ENCODE data around the gene SERPIND1.

The SERPIND1 gene

DNA sequence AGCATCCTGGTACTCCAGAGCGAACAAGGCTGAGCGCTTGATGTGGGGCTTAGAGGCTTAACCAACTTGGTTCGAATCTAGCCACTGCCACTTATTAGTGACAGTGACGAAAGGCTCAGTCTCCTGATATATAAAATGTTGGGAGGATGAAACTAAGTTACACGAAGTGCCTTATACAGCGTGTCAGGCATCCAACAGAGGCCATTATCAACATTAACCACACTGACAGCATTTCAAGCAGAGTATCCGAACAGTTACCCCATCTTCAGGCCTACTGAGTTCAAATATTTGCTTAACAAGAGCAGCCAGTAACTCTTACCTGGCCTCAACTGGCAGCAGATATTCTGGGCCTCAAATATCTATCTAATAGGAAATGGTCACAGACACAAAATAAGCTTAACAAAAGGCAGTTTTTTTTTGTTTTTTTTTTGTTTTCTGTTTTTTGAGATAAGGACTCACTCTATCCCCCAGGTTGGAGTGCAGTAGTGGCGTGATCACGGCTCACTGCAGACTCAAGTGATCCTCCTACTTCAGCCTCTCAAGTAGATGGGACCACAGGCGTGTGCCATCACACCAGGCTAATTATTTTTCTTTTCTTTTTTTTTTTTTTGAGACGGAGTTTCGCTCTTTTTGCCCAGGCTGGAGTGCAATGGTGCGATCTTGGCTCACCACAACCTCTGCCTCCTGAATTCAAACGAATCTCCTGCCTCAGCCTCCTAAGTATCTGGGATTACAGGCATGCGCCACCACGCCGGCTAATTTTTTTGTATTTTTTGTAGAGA is 2.9 kb downstream of the SERPIND1 start:
- no peak for DNase-seq

DNA sequence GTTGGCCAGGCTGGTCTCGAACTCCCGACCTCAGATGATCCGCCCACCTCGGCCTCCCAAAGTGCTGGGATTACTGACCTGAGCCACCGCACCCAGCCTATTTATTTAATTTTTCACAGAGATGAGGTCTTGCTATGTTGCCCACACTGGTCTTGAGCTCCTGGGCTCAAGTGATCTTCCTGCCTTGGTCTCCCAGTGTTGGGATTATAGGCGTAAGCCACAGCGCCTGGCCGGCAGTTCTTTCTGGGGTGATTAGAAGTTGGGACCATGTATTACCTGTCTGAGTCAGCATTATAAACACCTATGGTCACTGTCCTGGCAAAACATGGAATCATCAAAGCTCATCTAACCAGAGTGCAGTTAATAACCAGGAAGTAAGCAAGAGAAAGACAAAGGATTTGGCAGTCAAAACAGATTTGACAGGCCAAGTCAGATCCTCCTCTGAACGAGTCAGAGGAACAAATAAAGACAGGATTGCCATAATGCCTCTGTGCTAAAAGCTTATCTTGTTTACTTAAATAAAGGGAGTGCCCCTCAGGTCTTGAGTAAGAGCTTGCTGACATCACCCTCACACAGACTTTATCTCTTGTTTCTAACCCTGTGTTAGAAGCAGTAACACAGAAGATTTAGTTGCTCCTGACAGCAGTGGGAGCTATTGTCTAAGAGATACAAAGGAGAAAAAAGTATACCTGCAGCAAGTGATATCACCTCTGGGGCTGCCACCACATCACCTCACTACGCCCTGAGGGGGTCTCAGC is 3.7 kb downstream of the SERPIND1 start:
- DNase-seq: no peak

DNA sequence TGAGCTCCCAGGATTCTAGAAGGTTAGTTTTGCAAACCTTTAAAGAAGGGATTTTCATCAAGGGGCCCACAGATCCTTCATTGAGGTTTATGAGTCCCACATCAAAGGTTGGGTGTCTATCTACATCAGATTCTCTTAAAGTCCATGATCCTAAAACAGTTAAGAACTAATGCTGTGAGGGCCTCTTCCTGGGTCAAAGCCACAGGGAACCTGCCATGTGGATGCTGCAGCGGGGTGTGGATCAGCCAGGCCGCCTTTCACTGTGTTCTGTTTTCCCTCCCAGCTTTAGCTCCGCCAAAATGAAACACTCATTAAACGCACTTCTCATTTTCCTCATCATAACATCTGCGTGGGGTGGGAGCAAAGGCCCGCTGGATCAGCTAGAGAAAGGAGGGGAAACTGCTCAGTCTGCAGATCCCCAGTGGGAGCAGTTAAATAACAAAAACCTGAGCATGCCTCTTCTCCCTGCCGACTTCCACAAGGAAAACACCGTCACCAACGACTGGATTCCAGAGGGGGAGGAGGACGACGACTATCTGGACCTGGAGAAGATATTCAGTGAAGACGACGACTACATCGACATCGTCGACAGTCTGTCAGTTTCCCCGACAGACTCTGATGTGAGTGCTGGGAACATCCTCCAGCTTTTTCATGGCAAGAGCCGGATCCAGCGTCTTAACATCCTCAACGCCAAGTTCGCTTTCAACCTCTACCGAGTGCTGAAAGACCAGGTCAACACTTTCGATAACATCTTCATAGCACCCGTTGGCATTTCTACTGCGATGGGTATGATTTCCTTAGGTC is 5.3 kb downstream of the SERPIND1 start:
- DNase-seq: no peak

DNA sequence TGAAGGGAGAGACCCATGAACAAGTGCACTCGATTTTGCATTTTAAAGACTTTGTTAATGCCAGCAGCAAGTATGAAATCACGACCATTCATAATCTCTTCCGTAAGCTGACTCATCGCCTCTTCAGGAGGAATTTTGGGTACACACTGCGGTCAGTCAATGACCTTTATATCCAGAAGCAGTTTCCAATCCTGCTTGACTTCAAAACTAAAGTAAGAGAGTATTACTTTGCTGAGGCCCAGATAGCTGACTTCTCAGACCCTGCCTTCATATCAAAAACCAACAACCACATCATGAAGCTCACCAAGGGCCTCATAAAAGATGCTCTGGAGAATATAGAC is 5.9 kb downstream of the SERPIND1 start:
- no peak for DNase-seq

DNA sequence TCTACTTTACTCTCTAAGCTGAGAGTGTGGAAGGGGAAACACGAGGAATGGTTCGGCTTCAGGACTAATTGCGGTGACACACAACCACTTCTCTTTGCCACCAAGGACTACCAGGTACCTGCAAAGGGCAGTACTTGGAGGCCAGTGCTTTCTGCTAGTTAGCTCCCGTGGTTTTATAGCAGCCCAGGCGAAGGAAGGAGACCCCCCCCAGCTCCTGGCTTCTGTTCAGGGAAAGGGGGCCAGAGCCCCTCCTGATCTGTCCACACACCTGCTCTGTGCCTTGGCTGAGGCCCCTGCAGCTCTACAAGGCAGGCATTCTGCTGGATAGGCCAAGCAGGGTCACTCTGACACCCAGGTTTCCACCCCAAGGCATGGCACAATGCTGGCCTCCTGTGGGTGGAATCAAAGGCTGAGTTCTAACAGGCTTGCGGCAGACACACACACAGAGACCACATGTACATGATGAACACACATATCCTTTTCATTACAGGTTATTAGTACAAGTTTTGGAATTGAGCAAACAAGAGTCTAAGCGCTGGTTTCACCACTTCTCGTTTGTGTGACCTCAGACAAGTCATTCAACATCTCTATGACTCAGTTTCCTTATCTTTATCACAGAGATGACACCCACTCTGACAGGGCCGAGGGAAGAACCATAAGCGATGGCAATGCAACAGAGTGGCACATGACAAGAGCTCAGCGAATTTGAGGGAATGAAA is 7.5 kb downstream of the SERPIND1 start:
- DNase-seq: no peak

DNA sequence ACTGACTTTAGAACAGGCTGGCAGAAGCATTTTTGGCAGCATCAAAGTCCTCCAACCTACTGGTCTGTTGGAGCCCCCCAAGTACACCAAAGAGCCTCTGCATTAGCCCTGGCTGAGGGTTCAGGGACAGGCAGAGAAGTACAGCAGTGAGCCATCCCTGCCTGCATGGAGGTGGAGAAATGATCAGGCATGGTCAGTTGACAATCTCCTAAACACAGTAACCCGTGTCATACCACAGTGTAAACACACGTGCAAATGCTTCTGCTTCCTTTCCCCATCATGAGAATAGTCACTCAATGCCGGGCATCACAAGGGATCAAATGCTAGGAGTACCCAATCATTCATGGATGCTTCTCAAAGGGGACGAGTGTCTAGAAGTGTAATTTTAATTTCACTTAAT is 8.2 kb downstream of the SERPIND1 start:
- DNase-seq: no peak

GRCh38 chr22:20782596-20783299 is 8.8 kb downstream of the SERPIND1 start:
- no peak for DNase-seq

DNA sequence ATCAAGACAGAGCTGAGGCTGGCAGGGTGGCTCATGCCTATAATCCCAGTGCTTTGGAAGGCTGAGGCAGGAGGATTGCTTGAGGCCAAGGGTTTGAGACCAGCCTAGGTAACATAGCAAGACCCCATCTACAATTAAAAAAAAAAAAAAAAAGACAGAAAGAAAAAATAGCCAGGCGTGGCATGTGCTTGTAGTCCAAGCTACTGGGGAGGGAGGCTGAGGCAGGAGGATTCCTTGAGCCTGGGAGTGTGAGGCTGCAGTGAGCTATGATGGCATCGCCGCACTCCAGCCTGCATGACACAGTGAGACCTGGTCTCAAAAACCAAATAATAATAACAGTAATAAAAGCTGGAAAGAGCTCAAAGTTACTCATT is 9.4 kb downstream of the SERPIND1 start:
- no peak for DNase-seq

GRCh38 chr22:20783844-20784723 is 10.2 kb downstream of the SERPIND1 start:
- peak; percentile 3 to 49 for DNase-seq

GRCh38 chr22:20785415-20785814 is 11.5 kb downstream of the SERPIND1 start:
- DNase-seq: no peak

DNA sequence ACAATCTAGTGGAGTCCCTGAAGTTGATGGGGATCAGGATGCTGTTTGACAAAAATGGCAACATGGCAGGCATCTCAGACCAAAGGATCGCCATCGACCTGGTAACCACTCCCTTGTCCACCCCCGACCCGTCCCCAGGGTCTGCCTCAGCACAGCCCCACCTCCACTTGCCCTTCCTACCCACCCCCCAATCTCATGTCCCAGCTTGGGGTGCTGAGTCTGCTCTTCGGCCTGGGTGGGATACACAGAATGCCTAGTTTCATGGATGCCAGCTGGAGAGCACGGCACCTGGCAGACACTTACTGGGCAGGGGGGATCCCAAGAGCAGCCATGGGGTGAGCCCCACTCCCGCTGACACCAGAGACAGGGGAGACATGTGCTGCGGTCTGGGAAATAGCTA is 12.1 kb downstream of the SERPIND1 start:
- no peak for DNase-seq

- no peak for DNase-seq
Observed at GRCh38 chr22:20786536-20786979, 12.6 kb downstream of the SERPIND1 start.

GRCh38 chr22:20787223-20787622 is 13.3 kb downstream of the SERPIND1 start:
- no peak for DNase-seq

DNA sequence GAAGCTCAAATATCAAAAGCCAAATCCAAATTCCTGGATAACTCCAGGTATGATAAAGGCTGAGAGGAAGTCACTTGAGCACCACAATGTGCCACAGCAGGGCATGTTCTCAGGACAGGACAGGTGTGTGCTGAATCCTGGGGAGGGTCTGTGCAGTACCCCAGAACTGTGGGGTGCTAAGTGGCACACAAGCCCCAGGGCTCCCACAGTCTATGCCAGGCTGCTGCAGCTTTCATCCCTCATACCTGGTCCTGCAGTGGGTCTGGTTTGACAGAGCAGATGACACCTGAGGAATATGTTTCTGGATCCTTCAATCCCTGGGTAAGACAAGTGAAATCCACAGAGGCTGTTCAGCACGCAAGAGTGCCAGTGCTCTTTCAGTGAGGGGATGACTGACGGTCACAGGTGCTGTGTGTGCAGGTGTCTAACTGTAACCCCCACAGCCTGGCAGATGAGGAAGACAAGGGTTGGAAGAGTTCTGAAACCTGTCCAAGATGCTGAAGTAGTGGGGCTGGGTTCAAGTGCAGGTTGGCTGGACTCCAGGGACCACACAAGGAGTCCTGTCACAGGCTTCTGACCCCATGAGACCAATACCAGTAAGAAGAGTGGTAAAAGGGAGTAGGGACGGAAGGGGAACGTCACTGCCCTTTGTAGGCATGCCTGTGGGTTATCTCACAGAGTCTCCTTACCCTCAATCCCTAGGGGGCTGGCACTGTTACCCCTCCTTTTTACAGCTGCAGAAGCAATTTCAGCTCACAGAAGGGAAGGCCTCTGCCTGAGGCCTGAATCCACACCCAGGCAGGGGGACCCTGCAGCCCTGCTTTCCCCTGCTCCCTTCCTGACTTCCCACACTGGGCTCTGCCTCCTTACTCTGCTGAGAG is 14.1 kb downstream of the SERPIND1 start:
- no peak for DNase-seq

- DNase-seq: no peak
Observed at GRCh38 chr22:20788627-20789344, 14.9 kb downstream of the SERPIND1 start.

GRCh38 chr22:20792221-20792965 is 18.5 kb downstream of the SERPIND1 start:
- no peak for DNase-seq

GRCh38 chr22:20792966-20793728 is 19.2 kb downstream of the SERPIND1 start:
- no peak for DNase-seq
